Measurements from ENCODE around the gene RPN1. TPM values are rescaled to one million over a fixed set of nuclear protein-coding genes. Genes with fewer than 3 reads are reported as not detected.
A peak's percentile ranks its signal among the peaks of the same experiment; 100 is the strongest.

The RPN1 gene
- total RNA-seq, 2 experiments from 2014 or later: 124 to 129 TPM

GRCh38 chr3:128572644-128573105 lies 77.9 kb downstream of the RPN1 start:
- peak overlapping the region; percentile 43 for H3K27ac Mint-ChIP-seq
- H3K9me3 Mint-ChIP-seq: no peaks in the 10 kb centered on the region

GRCh38 chr3:128572013-128572412 lies 78.6 kb downstream of the RPN1 start:
- CTCF ChIA-PET: interaction anchor here (0.6 to 2.9 kb wide), 5 partner anchors 11 to 92 kb away, joined by 3 to 16 read pairs (median 7); no protein-coding TSS in a partner anchor

More at GRCh38 chr3:128572644-128573105, 77.9 kb downstream of the RPN1 start:
- H3K36me3 Mint-ChIP-seq (ENCODE audit: low read depth): no peaks in the 10 kb centered on the region
- DNase-seq: peak; percentile 83
- CTCF ChIA-PET: interaction anchor here (0.6 to 2.9 kb wide), 9 partner anchors 10 to 146 kb away, joined by 3 to 16 read pairs (median 6); no protein-coding TSS in a partner anchor
- peak overlapping the region; percentile 13 for H3K4me3 Mint-ChIP-seq
- intact Hi-C loops (cut with micrococcal nuclease): loop anchor here (1.0 to 5.0 kb wide), 6 partner anchors 36 to 222 kb away; partner anchors contain the start of genes GATA2 and RAB7A
- peaks cover 17% of the 10 kb centered on the region for H3K27me3 Mint-ChIP-seq (ENCODE audit: low read depth)
- H3K4me1 Mint-ChIP-seq (ENCODE audit: low read depth): peaks cover 18% of the 10 kb centered on the region

More at GRCh38 chr3:128572013-128572412, 78.6 kb downstream of the RPN1 start:
- H3K9me3 Mint-ChIP-seq: no peaks in the 10 kb centered on the region
- DNase-seq: no peak
- H3K4me1 Mint-ChIP-seq (ENCODE audit: low read depth): peaks cover 18% of the 10 kb centered on the region
- intact Hi-C loops (cut with micrococcal nuclease): loop anchor here (1.0 to 5.0 kb wide), 6 partner anchors 36 to 223 kb away; partner anchors contain the start of genes GATA2 and RAB7A
- H3K4me3 Mint-ChIP-seq: no peak overlapping the region
- H3K27ac Mint-ChIP-seq: no peak overlapping the region
- no peaks in the 10 kb centered on the region for H3K36me3 Mint-ChIP-seq (ENCODE audit: low read depth)
- peaks cover 17% of the 10 kb centered on the region for H3K27me3 Mint-ChIP-seq (ENCODE audit: low read depth)

Other genes with a start within 250 kb of the RPN1 start
- not detected for gene DNAJB8, start 183.9 kb downstream of the RPN1 start, total RNA-seq
- gene GATA2, start 157.6 kb downstream of the RPN1 start, total RNA-seq: under 1 TPM in 1 of 2 experiments, not detected in 1; 0.35 TPM
- gene RAB7A, start 75.4 kb upstream of the RPN1 start, total RNA-seq: 100 to 1,000 TPM; 222 to 228 TPM
- 10 to 100 TPM; 37.0 to 40.6 TPM for gene ACAD9, start 228.8 kb upstream of the RPN1 start, total RNA-seq